ENCODE data around the gene CD40LG. TPM values are rescaled to one million over a fixed set of nuclear protein-coding genes. Genes with fewer than 3 reads are reported as not detected.

Gene CD40LG
- total and polyA plus RNA-seq, 10 donors, result 1.3 to 8.7 (median 2.4) TPM

DNA sequence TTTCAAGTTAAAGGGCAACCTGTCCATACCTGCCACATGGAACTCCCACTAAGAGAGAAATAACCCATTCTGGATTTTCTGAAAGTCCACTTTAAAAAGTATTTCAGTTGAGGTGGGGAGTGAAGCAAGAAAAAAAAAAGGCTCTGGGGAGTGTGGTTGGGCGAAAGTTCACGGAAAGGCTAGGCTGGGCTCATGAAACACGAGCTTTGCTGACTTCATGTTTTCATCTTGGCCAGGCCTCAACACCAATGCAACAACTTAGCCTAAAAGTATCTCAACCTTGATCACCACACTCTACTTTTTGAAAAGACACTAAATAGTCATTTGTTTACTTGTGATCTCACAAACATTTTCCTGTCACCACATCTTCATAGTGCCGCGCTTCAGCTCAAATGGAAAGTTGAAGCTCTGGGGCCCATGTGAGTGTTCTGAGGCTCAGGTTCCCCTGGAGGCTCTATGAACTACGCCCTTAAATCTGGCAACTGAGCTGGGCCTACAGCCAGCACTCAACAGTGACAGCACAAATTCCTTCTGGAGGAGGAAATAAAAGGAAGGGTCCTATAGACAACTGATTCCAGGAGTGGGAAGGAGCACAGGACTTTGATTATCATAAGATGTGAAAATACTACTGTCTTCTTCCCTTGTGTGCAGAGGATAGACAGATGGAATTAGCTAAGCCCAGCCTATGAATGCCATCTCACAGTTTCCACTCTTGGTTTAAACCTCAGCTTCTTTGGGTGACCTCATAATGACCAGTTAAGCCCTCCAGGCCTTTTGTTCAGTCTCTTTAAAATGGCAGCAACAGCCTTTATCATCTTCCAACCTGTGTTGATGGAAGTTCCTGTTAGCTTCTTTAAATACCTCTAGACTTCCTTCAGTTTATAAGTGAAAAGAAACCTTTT is 5.1 kb downstream of the CD40LG start:
- intact Hi-C loops (cut with DNase I; ENCODE audit: low total_unique reads), result no loop called here
- Histone ChIP-seq H3K27me3 (replicated peaks in 1 of 7) (no peaks in the 10 kb centered on the region), H3K4me1 (no peaks in the 10 kb centered on the region), H3K4me3 (peak overlapping the region in 1 of 8 donors; percentile 51), H3K36me3 (no peaks in the 10 kb centered on the region), H3K9me3 (no peaks in the 10 kb centered on the region), H3K27ac (peak overlapping the region in 3 of 8 donors; percentile 23 to 59 (median 37))
- DNase-seq, result no peak
- TF ChIP-seq POLR2AphosphoS5 (IDR thresholded peaks at IDR 0.05), result no peak
- TF ChIP-seq CTCF (IDR thresholded peaks at IDR 0.05 in 8 of 11, conservative IDR thresholded peaks at IDR 0.05 in 3 of 11), result no peak
- TF ChIP-seq POLR2A (IDR thresholded peaks at IDR 0.05), result no peak
- 78 to 85% (median 84%) methylated on average over 6 of the region's 6 CpGs for WGBS, 5 donors

DNA sequence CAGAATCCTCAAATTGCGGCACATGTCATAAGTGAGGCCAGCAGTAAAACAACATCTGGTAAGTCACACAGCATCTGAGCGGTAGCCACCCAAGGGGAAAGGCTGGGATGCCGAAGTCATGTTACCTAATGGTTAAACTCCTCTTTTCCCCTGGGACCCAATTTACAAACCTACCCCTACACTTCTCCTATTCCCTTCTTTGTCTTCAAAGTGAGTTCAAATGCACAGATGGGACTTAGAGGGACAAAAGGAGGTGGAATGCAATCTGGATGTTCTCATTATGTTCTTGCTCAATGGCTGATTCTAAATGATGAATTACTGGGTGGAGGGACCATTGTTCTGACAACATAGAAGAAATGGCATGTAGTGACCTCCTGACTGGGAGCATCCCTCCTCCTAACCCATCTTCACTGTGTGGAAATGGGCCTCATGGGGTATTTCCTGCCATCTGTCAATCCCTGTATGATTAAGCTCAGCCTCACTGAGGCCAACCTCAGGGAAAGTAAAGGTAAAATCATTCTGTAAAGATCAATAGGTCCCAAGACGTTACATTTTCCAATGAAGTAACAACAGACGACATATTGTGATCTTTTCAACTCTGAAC is 8.5 kb downstream of the CD40LG start:
- intact Hi-C loops (cut with DNase I; ENCODE audit: low total_unique reads), result no loop called here

DNA sequence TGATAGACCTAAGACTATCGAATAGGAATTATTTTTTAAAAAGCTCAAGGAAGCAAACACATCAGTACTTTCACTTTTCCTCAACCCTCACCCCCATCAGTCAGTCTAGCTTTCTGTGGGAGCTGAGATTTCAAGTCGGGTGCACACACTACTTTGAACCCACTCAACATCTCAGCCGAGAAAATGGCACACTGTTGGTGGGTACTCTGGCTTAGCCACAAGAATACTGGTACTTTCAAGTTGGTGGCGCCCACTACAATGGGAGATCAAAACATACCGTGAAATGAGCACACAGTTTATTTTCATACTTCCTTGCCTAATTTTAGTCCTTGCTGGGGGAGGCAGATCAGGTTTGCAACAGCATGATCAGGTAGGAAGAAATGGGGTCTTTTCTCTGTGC is 10.2 kb downstream of the CD40LG start:
- H3K9me3 ChIP-seq, result no peaks in the 10 kb centered on the region
- 45 to 79% (median 66%) methylated on average over 5 of the region's 5 CpGs for WGBS, 5 donors
- intact Hi-C loops (cut with DNase I; ENCODE audit: low total_unique reads), result no loop called here
- H3K4me1 ChIP-seq, result no peaks in the 10 kb centered on the region
- TF ChIP-seq POLR2A (IDR thresholded peaks at IDR 0.05), result no peak
- no peak for TF ChIP-seq CTCF (IDR thresholded peaks at IDR 0.05 in 8 of 11, conservative IDR thresholded peaks at IDR 0.05 in 3 of 11)
- no peak for DNase-seq
- H3K27me3 ChIP-seq (replicated peaks in 1 of 7), result no peaks in the 10 kb centered on the region
- H3K36me3 ChIP-seq, result no peaks in the 10 kb centered on the region
- H3K27ac ChIP-seq, result peak overlapping the region in 2 of 8 donors; percentile 28 to 35
- no peak overlapping the region for H3K4me3 ChIP-seq

More for the DNA sequence above, 8.5 kb downstream of the CD40LG start:
- 74 to 92% (median 77%) methylated on average over 5 of the region's 5 CpGs for WGBS, 5 donors
- TF ChIP-seq POLR2A (IDR thresholded peaks at IDR 0.05), result no peak
- TF ChIP-seq POLR2AphosphoS5 (IDR thresholded peaks at IDR 0.05), result no peak
- no peak for TF ChIP-seq CTCF (IDR thresholded peaks at IDR 0.05 in 8 of 11, conservative IDR thresholded peaks at IDR 0.05 in 3 of 11)
- Histone ChIP-seq H3K27me3 (replicated peaks in 1 of 7) (no peaks in the 10 kb centered on the region), H3K9me3 (no peaks in the 10 kb centered on the region), H3K4me3 (no peak overlapping the region), H3K36me3 (no peaks in the 10 kb centered on the region), H3K4me1 (no peaks in the 10 kb centered on the region), H3K27ac (peak overlapping the region in 1 of 8 donors; percentile 16)
- DNase-seq, result no peak

DNA sequence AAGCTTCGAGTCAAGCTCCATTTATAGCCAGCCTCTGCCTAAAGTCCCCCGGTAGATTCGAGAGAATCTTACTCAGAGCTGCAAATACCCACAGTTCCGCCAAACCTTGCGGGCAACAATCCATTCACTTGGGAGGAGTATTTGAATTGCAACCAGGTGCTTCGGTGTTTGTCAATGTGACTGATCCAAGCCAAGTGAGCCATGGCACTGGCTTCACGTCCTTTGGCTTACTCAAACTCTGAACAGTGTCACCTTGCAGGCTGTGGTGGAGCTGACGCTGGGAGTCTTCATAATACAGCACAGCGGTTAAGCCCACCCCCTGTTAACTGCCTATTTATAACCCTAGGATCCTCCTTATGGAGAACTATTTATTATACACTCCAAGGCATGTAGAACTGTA is 11.2 kb downstream of the CD40LG start:
- Histone ChIP-seq H3K36me3 (peaks cover 0 to 5% (median 0%) of the 10 kb centered on the region in 6 donors), H3K27ac (peak overlapping the region in 1 of 8 donors; percentile 35), H3K9me3 (no peaks in the 10 kb centered on the region), H3K27me3 (replicated peaks in 1 of 7) (no peaks in the 10 kb centered on the region), H3K4me1 (no peaks in the 10 kb centered on the region), H3K4me3 (no peak overlapping the region)
- intact Hi-C loops (cut with DNase I; ENCODE audit: low total_unique reads), result no loop called here
- TF ChIP-seq POLR2A (IDR thresholded peaks at IDR 0.05), result no peak
- peak in 1 of 3 donors; percentile 9 for TF ChIP-seq POLR2AphosphoS5 (IDR thresholded peaks at IDR 0.05)
- TF ChIP-seq CTCF (IDR thresholded peaks at IDR 0.05 in 8 of 11, conservative IDR thresholded peaks at IDR 0.05 in 3 of 11), result no peak
- DNase-seq, result no peak
- 83 to 100% (median 90%) methylated on average over 4 to 9 of the region's 9 CpGs for WGBS, 5 donors

Measured in spleen (tissue), 11 donors.